ENCODE results near the gene CDH8.
"Not testable (repeated sequence)": the region's sequence is repeated elsewhere in the genome, so short reads cannot be mapped to it uniquely, and the experiment has no call there.

Gene CDH8

GRCh38 chr16:61836804-61837393, 199.3 kb downstream of the CDH8 start:
- DNase-seq: no peak

GRCh38 chr16:61834082-61834481, 202.2 kb downstream of the CDH8 start:
- DNase-seq: no peak

- no peak for DNase-seq
Observed at GRCh38 chr16:61831351-61831917, 204.8 kb downstream of the CDH8 start.

- DNase-seq: no peak
Observed at GRCh38 chr16:61829631-61830030, 206.6 kb downstream of the CDH8 start.

GRCh38 chr16:61823326-61823725, 212.9 kb downstream of the CDH8 start:
- DNase-seq: no peak

GRCh38 chr16:61820820-61821219, 215.4 kb downstream of the CDH8 start:
- DNase-seq: no peak

GRCh38 chr16:61820398-61820797, 215.8 kb downstream of the CDH8 start:
- DNase-seq: no peak

- no peak for DNase-seq
Observed at GRCh38 chr16:61818850-61819249, 217.4 kb downstream of the CDH8 start.

GRCh38 chr16:61817583-61818278, 218.5 kb downstream of the CDH8 start:
- DNase-seq: no peak

- DNase-seq: peak; percentile 31
Observed at GRCh38 chr16:61814726-61815347, 221.4 kb downstream of the CDH8 start.

GRCh38 chr16:61813339-61813738, 222.9 kb downstream of the CDH8 start:
- no peak for DNase-seq

- DNase-seq: no peak
Observed at GRCh38 chr16:61812251-61812650, 224.0 kb downstream of the CDH8 start.

GRCh38 chr16:61807551-61807950, 228.7 kb downstream of the CDH8 start:
- DNase-seq: no peak

GRCh38 chr16:61801217-61801616, 235.0 kb downstream of the CDH8 start:
- not testable (repeated sequence) for DNase-seq

- no peak for DNase-seq
Observed at GRCh38 chr16:61798741-61799140, 237.5 kb downstream of the CDH8 start.

- DNase-seq: no peak
Observed at GRCh38 chr16:61797961-61798507, 238.2 kb downstream of the CDH8 start.

- no peak for DNase-seq
Observed at GRCh38 chr16:61797296-61797795, 238.9 kb downstream of the CDH8 start.

GRCh38 chr16:61792194-61792909, 243.9 kb downstream of the CDH8 start:
- DNase-seq: no peak

- DNase-seq: no peak
Observed at GRCh38 chr16:61791464-61791863, 244.8 kb downstream of the CDH8 start.

- not testable (repeated sequence) for DNase-seq
Observed at GRCh38 chr16:61781855-61782254, 254.4 kb downstream of the CDH8 start.

GRCh38 chr16:61780161-61780560, 256.1 kb downstream of the CDH8 start:
- DNase-seq: no peak

GRCh38 chr16:61770301-61770700, 265.9 kb downstream of the CDH8 start:
- DNase-seq: no peak

GRCh38 chr16:61763991-61764390, 272.2 kb downstream of the CDH8 start:
- DNase-seq: no peak
